ENCODE measurements around the gene PCSK4.

PCSK4 gene

GRCh38 chr19:1469255-1470054, 20.7 kb downstream of the PCSK4 start:
- no peak for DNase-seq

GRCh38 chr19:1468821-1469254, 21.3 kb downstream of the PCSK4 start:
- DNase-seq = no peak

- no peak for DNase-seq
Observed at GRCh38 chr19:1468274-1468820, 21.8 kb downstream of the PCSK4 start.

GRCh38 chr19:1467490-1468273, 22.5 kb downstream of the PCSK4 start:
- no peak for DNase-seq

GRCh38 chr19:1467215-1467489, 23.0 kb downstream of the PCSK4 start:
- no peak for DNase-seq

GRCh38 chr19:1466461-1467214, 23.5 kb downstream of the PCSK4 start:
- DNase-seq = no peak

GRCh38 chr19:1466018-1466460, 24.1 kb downstream of the PCSK4 start:
- DNase-seq = no peak

- no peak for DNase-seq
Observed at GRCh38 chr19:1465191-1466016, 24.7 kb downstream of the PCSK4 start.

GRCh38 chr19:1461862-1462261, 28.3 kb downstream of the PCSK4 start:
- DNase-seq = no peak

GRCh38 chr19:1460033-1460995, 29.8 kb downstream of the PCSK4 start:
- DNase-seq = no peak

- DNase-seq = no peak
Observed at GRCh38 chr19:1459479-1459878, 30.7 kb downstream of the PCSK4 start.

- DNase-seq = no peak
Observed at GRCh38 chr19:1457892-1458291, 32.3 kb downstream of the PCSK4 start.

GRCh38 chr19:1457031-1457739, 33.0 kb downstream of the PCSK4 start:
- no peak for DNase-seq

- DNase-seq = no peak
Observed at GRCh38 chr19:1456121-1456900, 33.8 kb downstream of the PCSK4 start.

- DNase-seq = no peak
Observed at GRCh38 chr19:1455336-1456120, 34.6 kb downstream of the PCSK4 start.

- DNase-seq = no peak
Observed at GRCh38 chr19:1455002-1455335, 35.2 kb downstream of the PCSK4 start.

GRCh38 chr19:1453525-1454364, 36.4 kb downstream of the PCSK4 start:
- no peak for DNase-seq
